Measurements from ENCODE around the gene FAM216B.

DNA sequence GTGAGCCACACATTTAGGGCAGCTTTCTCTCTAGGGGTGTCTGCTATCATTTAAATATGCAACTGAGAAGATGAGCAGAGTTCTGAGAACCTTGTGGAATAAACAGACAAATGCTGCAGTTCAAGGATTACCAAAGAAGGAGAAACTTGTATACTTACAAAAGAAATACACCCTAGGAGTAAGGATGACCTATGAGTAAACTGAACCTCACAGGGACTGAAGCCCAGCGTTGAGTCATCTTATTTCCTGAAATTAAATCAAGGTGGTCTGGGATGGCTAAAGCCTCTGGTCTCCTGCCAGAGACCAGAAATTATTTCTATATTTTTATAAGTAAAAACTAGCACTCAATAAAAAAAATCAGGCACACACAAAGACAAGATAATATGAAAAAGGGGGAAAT, 40.1 kb downstream of the FAM216B start:
- TF ChIP-seq CTCF (conservative IDR thresholded peaks at IDR 0.05; ENCODE audit: low read depth, low read length) (no peak), EZH2 (IDR thresholded peaks at IDR 0.05; ENCODE audit: borderline replicate concordance, low read depth, low read length, poor library complexity, severe bottlenecking) (no peak)
